K562 (cell line): ENCODE data around the gene ABHD3. TPM values are rescaled to one million over a fixed set of nuclear protein-coding genes. Genes with fewer than 3 reads are reported as not detected.

Experiments used
- ATAC-seq: fragments of 200-7000 bp; cut with Tn5 transposase; 3 replicates; pipeline ENCODE4 v1.9.1; 2020; ENCODE audit warnings: moderate library complexity
- BruUV-seq: library from RNA; stranded (reverse); fragments of 400-500 nt; replicated peaks from 2 replicates; lab custom pipeline; 2021; lab: Mats Ljungman, UMichigan
- CTCF ChIA-PET: fragments of 300-600 bp; formaldehyde crosslinking; extraction: SDS; loops from one replicate; lab custom pipeline; 2021; ENCODE audit warnings: low intra/inter-chr PET ratio; lab: Yijun Ruan, JAX
- POLR2A ChIA-PET: fragments of 300-600, 350-650 bp; sonication (Branson Sonifier 250); formaldehyde crosslinking; extraction: SDS; loops from one replicate; lab custom pipeline; 2021; ENCODE audit warnings: antibody characterized with exemption, inconsistent platforms; lab: Yijun Ruan, JAX
- DNase-seq, 4 experiments: peaks; one replicate each; pipeline versions ENCODE4 v3.0.0 to v3.0.0-alpha.2; 2011 to 2018; ENCODE audit warnings: low spot score in 3 of 4, mixed read lengths in 3 of 4; ENCODE audit errors: extremely low read depth in 1 of 4
- FAIRE-seq: peaks from 2 replicates; lab custom pipeline; 2011; peaks lifted over from hg19 to GRCh38; lab: Jason Lieb, UNC
- H2AFZ ChIP-seq: 2 replicates; pipeline ENCODE4 v1.6.0; 2011; ENCODE audit warnings: low read depth, low read length, control low read depth, inconsistent platforms
- H3K27ac ChIP-seq: fragments of 200-600 bp; 3 replicates; pipeline ENCODE4 v1.8.0; 2011; ENCODE audit warnings: low read depth, mild to moderate bottlenecking, control low read depth, inconsistent platforms, low read length, moderate library complexity, mixed read lengths; ENCODE audit errors: extremely low read depth
- H3K27me3 ChIP-seq, 2 experiments: fragments of 300-600 bp in 1 of 2; 2 replicates in 1 of 2; 3 replicates in 1 of 2; pipeline versions ENCODE4 v1.6.0 to v1.8.0; 2011; ENCODE audit warnings: inconsistent platforms in 2 of 2, low read length in 2 of 2, mild to moderate bottlenecking in 1 of 2, mixed read lengths in 1 of 2, moderate library complexity in 1 of 2; ENCODE audit not compliant: control insufficient read depth in 2 of 2, insufficient read depth in 2 of 2
- H3K36me3 ChIP-seq: fragments of 300-600 bp; 3 replicates; pipeline ENCODE4 v1.8.0; 2011; ENCODE audit warnings: mild to moderate bottlenecking, low read length, inconsistent platforms; ENCODE audit not compliant: control insufficient read depth, insufficient read depth
- H3K4me1 ChIP-seq, 2 experiments: fragments of 200-600 bp in 1 of 2; replicated peaks in 1 of 2; 2 replicates in 1 of 2; 3 replicates in 1 of 2; pipeline versions ENCODE4 v1.5.1 to v1.8.0; 2011; ENCODE audit warnings: inconsistent platforms in 2 of 2, low read length in 2 of 2, mild to moderate bottlenecking in 1 of 2, mixed read lengths in 1 of 2, moderate library complexity in 1 of 2; ENCODE audit not compliant: control insufficient read depth in 2 of 2, insufficient read depth in 2 of 2
- H3K4me2 ChIP-seq: 2 replicates; pipeline ENCODE4 v1.6.1; 2011; ENCODE audit warnings: low read length, control low read depth, inconsistent platforms, mixed read lengths; ENCODE audit not compliant: insufficient read depth
- H3K4me3 ChIP-seq: fragments of 200-600 bp; sonication (generic), shearing (Covaris generic); 2 replicates; pipeline ENCODE4 v1.5.1; 2016; ENCODE audit warnings: control low read depth, inconsistent platforms
- H3K79me2 ChIP-seq: fragments of 200-600 bp; 3 replicates; pipeline ENCODE4 v1.8.0; 2011; ENCODE audit warnings: low read length, inconsistent platforms; ENCODE audit not compliant: control insufficient read depth, insufficient read depth
- H3K9ac ChIP-seq, 2 experiments: 2 replicates each; pipeline versions ENCODE4 v1.6.0 to v1.6.1; 2011; ENCODE audit warnings: low read depth in 2 of 2, low read length in 2 of 2, control low read depth in 1 of 2, inconsistent platforms in 1 of 2, mild to moderate bottlenecking in 1 of 2, mixed read lengths in 1 of 2; ENCODE audit not compliant: insufficient read depth in 1 of 2
- H3K9me1 ChIP-seq: one replicate; pipeline ENCODE4 v1.6.0; 2011; ENCODE audit warnings: inconsistent platforms, mild to moderate bottlenecking, low read length, moderate library complexity; ENCODE audit not compliant: control insufficient read depth, insufficient read depth
- H3K9me3 ChIP-seq: replicated peaks from 2 replicates; pipeline ENCODE4 v1.5.1; 2011; ENCODE audit warnings: low read depth, low read length, inconsistent platforms; ENCODE audit not compliant: control insufficient read depth, insufficient read depth
- H4K20me1 ChIP-seq: replicated peaks from 2 replicates; pipeline ENCODE4 v1.6.1; 2011; ENCODE audit warnings: low read length, inconsistent platforms, mixed read lengths; ENCODE audit not compliant: control insufficient read depth, insufficient read depth
- CCNT2 ChIP-seq: IDR thresholded peaks from 2 replicates; pipeline ENCODE4 v1.6.1; 2011; ENCODE audit warnings: borderline replicate concordance, low read depth, mild to moderate bottlenecking, moderate library complexity, mixed read lengths, low read length; ENCODE audit not compliant: insufficient read length; ENCODE audit errors: extremely low read depth
- EP400 ChIP-seq: fragments of 450-650 bp; IDR thresholded peaks from 2 replicates; pipeline ENCODE4 v1.6.1; 2017; ENCODE audit warnings: antibody characterized with exemption, mild to moderate bottlenecking, moderate library complexity
- RFX7 ChIP-seq: fragments of 250-450 bp; sonication (Bioruptor Pico); IDR thresholded peaks from 2 replicates; pipeline ENCODE4 v1.5.1; 2021; ENCODE audit warnings: mild to moderate bottlenecking
- SMC3 ChIP-seq: conservative IDR thresholded peaks from 2 replicates; pipeline ENCODE4 v1.6.1; 2011; ENCODE audit warnings: low read depth, low read length, improper control_type of control experiment; ENCODE audit not compliant: insufficient read depth
- ZBTB17 ChIP-seq: fragments of 450-650 bp; formaldehyde crosslinking; IDR thresholded peaks from 2 replicates; pipeline ENCODE4 v1.4.0; 2020; ENCODE audit warnings: mild to moderate bottlenecking
- ZNF431 ChIP-seq: sonication (generic); formaldehyde crosslinking; IDR thresholded peaks from 2 replicates; pipeline ENCODE4 v1.8.0; 2022; ENCODE audit warnings: mild to moderate bottlenecking, missing genetic modification reagents
- WGBS: fragments of 100-300 bp; shearing (Covaris generic); methylation state at CpG from one replicate; pipeline ENCODE4 v1.1.6; 2016; ENCODE audit warnings: low coverage, mixed read lengths; ENCODE audit not compliant: insufficient coverage; ENCODE audit errors: missing lambda C conversion rate; 5-methylcytosine and 5-hydroxymethylcytosine counted together
- in situ Hi-C: fragments of 300-500 bp; cut with MboI; formaldehyde crosslinking; loops from 4 replicates; pipeline ENCODE4 v1.15.0; 2018; ENCODE audit warnings: inconsistent platforms, mixed read lengths
- intact Hi-C: fragments of 100-400 bp; cut with micrococcal nuclease; formaldehyde crosslinking; loops from 2 replicates; pipeline ENCODE4 v1.14.2; 2022
- polyA plus RNA-seq, 8 experiments: library from polyadenylated mRNA; depleted of rRNA in 4 of 8; stranded (reverse) in 5 of 8; unstranded in 3 of 8; fragments of >200 nt; fragmentation: Nextera tagmentation in 2 of 8; fragmentation: Illumina TruSeq in 1 of 8; extraction: Ambion mirVana in 2 of 8; extraction: Trizol in 1 of 8; gene quantifications; 2 replicates each; pipeline versions ENCODE4 v1.2.1 to v1.2.3, GENCODE V29; 2011 to 2014; ENCODE audit warnings: inconsistent platforms in 1 of 8, missing spikeins in 1 of 8
- total RNA-seq, 7 experiments: library from RNA; depleted of rRNA in 6 of 7; stranded (reverse); fragments of >200 nt in 6 of 7; fragmentation: Illumina TruSeq in 2 of 7; extraction: Trizol in 2 of 7; gene quantifications; 2 replicates each; pipeline versions ENCODE4 v1.2.1 to v1.2.3, GENCODE V29; 2011 to 2021; ENCODE audit warnings: low replicate concordance in 1 of 7
- TF ChIP-seq, protein P1 (sequence below): sonication (generic); formaldehyde crosslinking; IDR thresholded peaks from 2 replicates; pipeline ENCODE4 v1.8.0; 2022; ENCODE audit warnings: mild to moderate bottlenecking, missing genetic modification reagents
- TF ChIP-seq, protein P2 (sequence below): fragments of 250-450 bp; sonication (Bioruptor Pico); IDR thresholded peaks from 2 replicates; pipeline ENCODE4 v1.4.0; 2020

Gene ABHD3
- total and polyA plus RNA-seq, 9 of the 15 experiments (the other 6 are each of a cell fraction or from before 2014, with no cell fraction given) = 6.3 to 38.8 (median 19.4) TPM

DNA sequence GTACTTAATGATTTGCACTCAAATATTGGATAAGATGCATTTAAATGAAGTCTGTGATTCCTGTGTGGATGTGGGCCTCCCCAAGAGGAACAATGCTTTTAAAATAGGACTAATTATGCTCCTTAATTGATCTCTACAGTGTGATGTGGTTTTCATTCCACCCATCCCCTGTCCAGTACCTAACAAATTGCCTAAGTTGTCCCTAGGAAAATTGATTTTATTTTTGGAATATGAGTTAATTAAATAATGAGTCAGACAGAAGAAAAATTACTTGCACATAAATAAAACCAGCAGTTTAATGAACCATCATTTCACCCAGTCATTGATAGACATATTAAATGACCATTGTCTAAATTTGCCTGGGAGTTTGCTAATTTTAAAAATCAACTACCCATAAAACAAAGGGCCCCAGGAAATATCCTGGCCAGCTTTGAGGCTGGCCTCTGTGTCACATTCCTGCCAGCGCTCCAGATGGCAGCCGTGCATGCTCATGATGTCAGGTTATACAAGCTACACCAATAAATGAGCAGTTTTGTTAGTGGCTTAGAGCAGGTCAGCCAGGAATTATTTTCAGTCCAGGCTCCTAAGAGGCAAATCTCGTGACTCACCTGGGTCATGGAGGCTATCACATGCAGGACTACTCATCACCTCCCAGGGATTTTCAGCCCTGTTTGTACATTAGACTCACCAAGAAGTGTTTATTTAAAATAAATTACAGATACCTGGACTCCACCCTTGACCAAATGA lies 31.9 kb downstream of the ABHD3 start:
- no peak overlapping the region for H2AFZ ChIP-seq
- no peaks in the 10 kb centered on the region for H3K9me1 ChIP-seq
- H3K36me3 ChIP-seq = peaks cover 2% of the 10 kb centered on the region; the same call in 1 of the 3 replicates
- no peaks in the 10 kb centered on the region for H3K9me3 ChIP-seq
- H3K79me2 ChIP-seq = no peaks in the 10 kb centered on the region
- H3K4me2 ChIP-seq = no peak overlapping the region
- in situ Hi-C loops (no loop called here), intact Hi-C loops (no loop called here)
- CTCF ChIA-PET = no interaction called here
- no peak for DNase-seq
- FAIRE-seq = no peak
- 81% methylated on average over 3 of the region's 3 CpGs for WGBS
- no TSS peak for BruUV-seq
- ATAC-seq = no peak
- no peaks in the 10 kb centered on the region for H3K27me3 ChIP-seq
- peaks cover 0 to 4% of the 10 kb centered on the region in 2 experiments; a peak in 2 of 5 replicates for H3K4me1 ChIP-seq
- POLR2A ChIA-PET = interaction anchor here (1.3 kb wide), 1 partner anchor 14 kb away, joined by 5 read pairs; no protein-coding TSS in a partner anchor
- no peaks in the 10 kb centered on the region for H4K20me1 ChIP-seq
- H3K9ac ChIP-seq = no peak overlapping the region
- H3K27ac ChIP-seq = no peak overlapping the region
- H3K4me3 ChIP-seq = no peak overlapping the region
- TF ChIP-seq SMC3 = no peak
- no peak for TF ChIP-seq ZBTB17 (CRISPR knock-in tag)
- TF ChIP-seq RFX7 = no peak
- no peak for TF ChIP-seq ZNF431 (CRISPR knock-in tag)
- TF ChIP-seq, protein P1, sequence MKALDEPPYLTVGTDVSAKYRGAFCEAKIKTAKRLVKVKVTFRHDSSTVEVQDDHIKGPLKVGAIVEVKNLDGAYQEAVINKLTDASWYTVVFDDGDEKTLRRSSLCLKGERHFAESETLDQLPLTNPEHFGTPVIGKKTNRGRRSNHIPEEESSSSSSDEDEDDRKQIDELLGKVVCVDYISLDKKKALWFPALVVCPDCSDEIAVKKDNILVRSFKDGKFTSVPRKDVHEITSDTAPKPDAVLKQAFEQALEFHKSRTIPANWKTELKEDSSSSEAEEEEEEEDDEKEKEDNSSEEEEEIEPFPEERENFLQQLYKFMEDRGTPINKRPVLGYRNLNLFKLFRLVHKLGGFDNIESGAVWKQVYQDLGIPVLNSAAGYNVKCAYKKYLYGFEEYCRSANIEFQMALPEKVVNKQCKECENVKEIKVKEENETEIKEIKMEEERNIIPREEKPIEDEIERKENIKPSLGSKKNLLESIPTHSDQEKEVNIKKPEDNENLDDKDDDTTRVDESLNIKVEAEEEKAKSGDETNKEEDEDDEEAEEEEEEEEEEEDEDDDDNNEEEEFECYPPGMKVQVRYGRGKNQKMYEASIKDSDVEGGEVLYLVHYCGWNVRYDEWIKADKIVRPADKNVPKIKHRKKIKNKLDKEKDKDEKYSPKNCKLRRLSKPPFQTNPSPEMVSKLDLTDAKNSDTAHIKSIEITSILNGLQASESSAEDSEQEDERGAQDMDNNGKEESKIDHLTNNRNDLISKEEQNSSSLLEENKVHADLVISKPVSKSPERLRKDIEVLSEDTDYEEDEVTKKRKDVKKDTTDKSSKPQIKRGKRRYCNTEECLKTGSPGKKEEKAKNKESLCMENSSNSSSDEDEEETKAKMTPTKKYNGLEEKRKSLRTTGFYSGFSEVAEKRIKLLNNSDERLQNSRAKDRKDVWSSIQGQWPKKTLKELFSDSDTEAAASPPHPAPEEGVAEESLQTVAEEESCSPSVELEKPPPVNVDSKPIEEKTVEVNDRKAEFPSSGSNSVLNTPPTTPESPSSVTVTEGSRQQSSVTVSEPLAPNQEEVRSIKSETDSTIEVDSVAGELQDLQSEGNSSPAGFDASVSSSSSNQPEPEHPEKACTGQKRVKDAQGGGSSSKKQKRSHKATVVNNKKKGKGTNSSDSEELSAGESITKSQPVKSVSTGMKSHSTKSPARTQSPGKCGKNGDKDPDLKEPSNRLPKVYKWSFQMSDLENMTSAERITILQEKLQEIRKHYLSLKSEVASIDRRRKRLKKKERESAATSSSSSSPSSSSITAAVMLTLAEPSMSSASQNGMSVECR (CRISPR knock-in tag) = no peak
- TF ChIP-seq, protein P2, sequence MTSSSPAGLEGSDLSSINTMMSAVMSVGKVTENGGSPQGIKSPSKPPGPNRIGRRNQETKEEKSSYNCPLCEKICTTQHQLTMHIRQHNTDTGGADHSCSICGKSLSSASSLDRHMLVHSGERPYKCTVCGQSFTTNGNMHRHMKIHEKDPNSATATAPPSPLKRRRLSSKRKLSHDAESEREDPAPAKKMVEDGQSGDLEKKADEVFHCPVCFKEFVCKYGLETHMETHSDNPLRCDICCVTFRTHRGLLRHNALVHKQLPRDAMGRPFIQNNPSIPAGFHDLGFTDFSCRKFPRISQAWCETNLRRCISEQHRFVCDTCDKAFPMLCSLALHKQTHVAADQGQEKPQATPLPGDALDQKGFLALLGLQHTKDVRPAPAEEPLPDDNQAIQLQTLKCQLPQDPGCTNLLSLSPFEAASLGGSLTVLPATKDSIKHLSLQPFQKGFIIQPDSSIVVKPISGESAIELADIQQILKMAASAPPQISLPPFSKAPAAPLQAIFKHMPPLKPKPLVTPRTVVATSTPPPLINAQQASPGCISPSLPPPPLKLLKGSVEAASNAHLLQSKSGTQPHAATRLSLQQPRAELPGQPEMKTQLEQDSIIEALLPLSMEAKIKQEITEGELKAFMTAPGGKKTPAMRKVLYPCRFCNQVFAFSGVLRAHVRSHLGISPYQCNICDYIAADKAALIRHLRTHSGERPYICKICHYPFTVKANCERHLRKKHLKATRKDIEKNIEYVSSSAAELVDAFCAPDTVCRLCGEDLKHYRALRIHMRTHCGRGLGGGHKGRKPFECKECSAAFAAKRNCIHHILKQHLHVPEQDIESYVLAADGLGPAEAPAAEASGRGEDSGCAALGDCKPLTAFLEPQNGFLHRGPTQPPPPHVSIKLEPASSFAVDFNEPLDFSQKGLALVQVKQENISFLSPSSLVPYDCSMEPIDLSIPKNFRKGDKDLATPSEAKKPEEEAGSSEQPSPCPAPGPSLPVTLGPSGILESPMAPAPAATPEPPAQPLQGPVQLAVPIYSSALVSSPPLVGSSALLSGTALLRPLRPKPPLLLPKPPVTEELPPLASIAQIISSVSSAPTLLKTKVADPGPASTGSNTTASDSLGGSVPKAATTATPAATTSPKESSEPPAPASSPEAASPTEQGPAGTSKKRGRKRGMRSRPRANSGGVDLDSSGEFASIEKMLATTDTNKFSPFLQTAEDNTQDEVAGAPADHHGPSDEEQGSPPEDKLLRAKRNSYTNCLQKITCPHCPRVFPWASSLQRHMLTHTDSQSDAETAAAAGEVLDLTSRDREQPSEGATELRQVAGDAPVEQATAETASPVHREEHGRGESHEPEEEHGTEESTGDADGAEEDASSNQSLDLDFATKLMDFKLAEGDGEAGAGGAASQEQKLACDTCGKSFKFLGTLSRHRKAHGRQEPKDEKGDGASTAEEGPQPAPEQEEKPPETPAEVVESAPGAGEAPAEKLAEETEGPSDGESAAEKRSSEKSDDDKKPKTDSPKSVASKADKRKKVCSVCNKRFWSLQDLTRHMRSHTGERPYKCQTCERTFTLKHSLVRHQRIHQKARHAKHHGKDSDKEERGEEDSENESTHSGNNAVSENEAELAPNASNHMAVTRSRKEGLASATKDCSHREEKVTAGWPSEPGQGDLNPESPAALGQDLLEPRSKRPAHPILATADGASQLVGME (CRISPR knock-in tag) = no peak
- no peak for TF ChIP-seq CCNT2
- no peak for TF ChIP-seq EP400
